ENCODE data around the gene GNAI3.

The GNAI3 gene

DNA sequence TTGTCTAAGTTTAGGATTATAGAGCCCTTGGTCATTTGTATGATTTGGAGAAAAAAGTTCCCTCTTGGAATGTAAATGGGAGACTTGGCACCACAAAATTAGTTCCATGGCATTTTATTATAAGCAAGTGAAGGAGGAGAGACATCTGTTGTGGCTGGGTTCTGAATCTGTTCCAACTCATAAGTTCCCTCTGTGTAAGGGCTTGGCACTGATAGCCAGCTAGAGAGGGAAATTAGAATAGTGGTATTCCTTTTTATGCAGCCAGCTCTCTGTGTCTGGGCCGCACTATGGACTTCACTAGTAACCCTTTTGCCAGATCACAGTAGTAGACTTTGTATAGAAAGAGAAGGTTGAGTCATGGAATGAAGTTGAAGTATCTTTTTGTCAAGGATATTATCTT lies 31.1 kb downstream of the GNAI3 start:
- H3K4me2 ChIP-seq (ENCODE audit: low read length, poor library complexity, severe bottlenecking) = no peak overlapping the region
- no peak overlapping the region for H2AK5ac ChIP-seq (ENCODE audit: low read length, severe bottlenecking)
- peaks cover 14 to 80% of the 10 kb centered on the region in 2 experiments for H3K36me3 ChIP-seq (ENCODE audit: control insufficient read depth in 1 of 2, insufficient read depth in 2 of 2, low read depth in 1 of 2, low read length in 2 of 2)
- H2BK12ac ChIP-seq (ENCODE audit: low read length in 2 of 2) = no peak overlapping the region
- H3K4ac ChIP-seq (ENCODE audit: low read depth in 1 of 2, low read length in 2 of 2) = no peak overlapping the region
- no peak overlapping the region for H2BK5ac ChIP-seq (ENCODE audit: low read depth, low read length, poor library complexity, severe bottlenecking)
- H2AFZ ChIP-seq (ENCODE audit: low read depth, low read length) = no peak overlapping the region
- H3K18ac ChIP-seq (ENCODE audit: low read depth in 1 of 2, low read length in 2 of 2) = no peak overlapping the region
- H4K91ac ChIP-seq (ENCODE audit: low read length) = no peak overlapping the region
- peaks cover 8% of the 10 kb centered on the region for H3K79me1 ChIP-seq (replicated peaks; ENCODE audit: low read length, poor library complexity, severe bottlenecking)
- H3K27me3 ChIP-seq (ENCODE audit: control insufficient read depth in 1 of 2, insufficient read depth in 1 of 2, low read length in 2 of 2) = no peaks in the 10 kb centered on the region
- H3K23ac ChIP-seq (ENCODE audit: low read length in 2 of 2) = no peak overlapping the region
- DNase-seq = no peak
- H3K9me3 ChIP-seq (ENCODE audit: control insufficient read depth, low read length) = no peaks in the 10 kb centered on the region
- H3K4me1 ChIP-seq (ENCODE audit: control insufficient read depth, insufficient read depth, low read depth, low read length) = no peaks in the 10 kb centered on the region
- no peak overlapping the region for H3K9ac ChIP-seq (ENCODE audit: low read length)
- no peak overlapping the region for H4K8ac ChIP-seq (ENCODE audit: low read length)
- H3K14ac ChIP-seq (ENCODE audit: low read length in 2 of 2) = no peak overlapping the region
- H2BK15ac ChIP-seq (ENCODE audit: low read depth, poor library complexity, severe bottlenecking) = no peak overlapping the region
- 85% methylated on average over 1 of the region's 1 CpG for WGBS
- H3K27ac ChIP-seq (ENCODE audit: low read length, poor library complexity, severe bottlenecking) = no peak overlapping the region
- no peak overlapping the region for H2BK120ac ChIP-seq (ENCODE audit: low read depth, low read length)
- H3K4me3 ChIP-seq (ENCODE audit: insufficient read depth in 1 of 2, low read depth in 1 of 2, low read length in 2 of 2) = no peak overlapping the region

DNA sequence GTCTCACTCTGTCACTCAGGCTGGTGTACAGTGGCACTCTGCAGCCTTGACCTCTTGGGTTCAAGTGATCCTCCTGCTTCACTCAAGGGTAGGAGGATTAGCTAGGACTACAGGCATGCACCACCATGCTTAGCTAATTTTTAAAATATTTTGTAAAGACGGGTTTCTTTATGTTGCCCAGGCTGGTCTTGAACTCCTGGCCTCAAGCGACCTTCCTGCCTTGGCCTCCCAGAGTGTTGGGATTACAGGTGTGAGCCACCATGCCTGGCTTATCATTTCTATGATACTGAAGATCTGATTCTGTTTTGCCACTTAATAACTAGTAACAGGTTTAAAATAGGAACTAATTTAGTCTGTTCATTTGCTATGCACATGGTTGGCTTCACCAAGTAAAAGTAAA lies 33.6 kb downstream of the GNAI3 start:
- Histone ChIP-seq H4K8ac (ENCODE audit: low read length) (no peak overlapping the region), H3K4me1 (ENCODE audit: control insufficient read depth, insufficient read depth, low read depth, low read length) (no peaks in the 10 kb centered on the region), H2BK120ac (ENCODE audit: low read depth, low read length) (no peak overlapping the region), H3K27ac (ENCODE audit: low read length, poor library complexity, severe bottlenecking) (no peak overlapping the region), H3K27me3 (ENCODE audit: control insufficient read depth in 1 of 2, insufficient read depth in 1 of 2, low read length in 2 of 2) (no peaks in the 10 kb centered on the region), H3K9ac (ENCODE audit: low read length) (no peak overlapping the region), H2AK5ac (ENCODE audit: low read length, severe bottlenecking) (no peak overlapping the region), H2BK5ac (ENCODE audit: low read depth, low read length, poor library complexity, severe bottlenecking) (no peak overlapping the region), H2AFZ (ENCODE audit: low read depth, low read length) (no peak overlapping the region), H2BK12ac (ENCODE audit: low read length in 2 of 2) (no peak overlapping the region), H3K14ac (ENCODE audit: low read length in 2 of 2) (no peak overlapping the region), H3K23ac (ENCODE audit: low read length in 2 of 2) (no peak overlapping the region), H3K9me3 (ENCODE audit: control insufficient read depth, low read length) (no peaks in the 10 kb centered on the region), H3K4ac (ENCODE audit: low read depth in 1 of 2, low read length in 2 of 2) (no peak overlapping the region), H4K91ac (ENCODE audit: low read length) (no peak overlapping the region), H3K4me3 (ENCODE audit: insufficient read depth in 1 of 2, low read depth in 1 of 2, low read length in 2 of 2) (no peak overlapping the region), H3K18ac (ENCODE audit: low read depth in 1 of 2, low read length in 2 of 2) (no peak overlapping the region), H2BK15ac (ENCODE audit: low read depth, poor library complexity, severe bottlenecking) (no peak overlapping the region), H3K36me3 (ENCODE audit: control insufficient read depth in 1 of 2, insufficient read depth in 2 of 2, low read depth in 1 of 2, low read length in 2 of 2) (peaks cover 14 to 85% of the 10 kb centered on the region in 2 experiments), H3K4me2 (ENCODE audit: low read length, poor library complexity, severe bottlenecking) (no peak overlapping the region), H3K79me1 (replicated peaks; ENCODE audit: low read length, poor library complexity, severe bottlenecking) (peaks cover 13% of the 10 kb centered on the region)
- WGBS = 96% methylated on average over 2 of the region's 2 CpGs
- DNase-seq = no peak

DNA sequence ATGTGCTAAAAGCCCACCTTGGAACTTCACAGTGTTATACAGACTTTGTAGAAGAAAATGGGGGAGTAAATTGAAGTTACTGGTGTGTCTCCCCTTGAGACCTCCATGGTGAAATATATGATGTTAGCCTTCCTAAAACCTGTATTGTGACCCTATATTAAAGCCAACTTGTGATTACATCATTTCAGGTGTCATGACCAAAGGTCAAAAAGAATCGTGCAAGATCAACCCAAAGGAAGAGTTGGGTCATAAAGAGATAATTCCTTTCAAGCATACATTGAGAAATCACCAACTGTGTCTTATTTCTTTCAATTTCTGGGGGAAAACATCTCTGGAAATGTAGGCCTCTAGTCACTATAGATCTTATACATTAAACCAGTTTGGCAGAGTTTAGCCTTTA lies 36.4 kb downstream of the GNAI3 start:
- Histone ChIP-seq H4K8ac (ENCODE audit: low read length) (no peak overlapping the region), H3K79me1 (replicated peaks; ENCODE audit: low read length, poor library complexity, severe bottlenecking) (peaks cover 11% of the 10 kb centered on the region), H3K4me3 (ENCODE audit: insufficient read depth in 1 of 2, low read depth in 1 of 2, low read length in 2 of 2) (no peak overlapping the region), H2BK12ac (ENCODE audit: low read length in 2 of 2) (no peak overlapping the region), H3K4ac (ENCODE audit: low read depth in 1 of 2, low read length in 2 of 2) (no peak overlapping the region), H2BK5ac (ENCODE audit: low read depth, low read length, poor library complexity, severe bottlenecking) (no peak overlapping the region), H2AFZ (ENCODE audit: low read depth, low read length) (no peak overlapping the region), H2BK120ac (ENCODE audit: low read depth, low read length) (no peak overlapping the region), H4K91ac (ENCODE audit: low read length) (no peak overlapping the region), H3K4me1 (ENCODE audit: control insufficient read depth, insufficient read depth, low read depth, low read length) (no peaks in the 10 kb centered on the region), H3K23ac (ENCODE audit: low read length in 2 of 2) (no peak overlapping the region), H3K36me3 (ENCODE audit: control insufficient read depth in 1 of 2, insufficient read depth in 2 of 2, low read depth in 1 of 2, low read length in 2 of 2) (peaks cover 13 to 95% of the 10 kb centered on the region in 2 experiments), H3K14ac (ENCODE audit: low read length in 2 of 2) (no peak overlapping the region), H3K18ac (ENCODE audit: low read depth in 1 of 2, low read length in 2 of 2) (no peak overlapping the region), H2BK15ac (ENCODE audit: low read depth, poor library complexity, severe bottlenecking) (no peak overlapping the region), H3K9ac (ENCODE audit: low read length) (no peak overlapping the region), H3K4me2 (ENCODE audit: low read length, poor library complexity, severe bottlenecking) (no peak overlapping the region), H3K27ac (ENCODE audit: low read length, poor library complexity, severe bottlenecking) (no peak overlapping the region), H2AK5ac (ENCODE audit: low read length, severe bottlenecking) (no peak overlapping the region), H3K9me3 (ENCODE audit: control insufficient read depth, low read length) (no peaks in the 10 kb centered on the region), H3K27me3 (ENCODE audit: control insufficient read depth in 1 of 2, insufficient read depth in 1 of 2, low read length in 2 of 2) (no peaks in the 10 kb centered on the region)
- WGBS = no CpG with 5 or more reads among the region's 1 CpG
- DNase-seq = no peak

DNA sequence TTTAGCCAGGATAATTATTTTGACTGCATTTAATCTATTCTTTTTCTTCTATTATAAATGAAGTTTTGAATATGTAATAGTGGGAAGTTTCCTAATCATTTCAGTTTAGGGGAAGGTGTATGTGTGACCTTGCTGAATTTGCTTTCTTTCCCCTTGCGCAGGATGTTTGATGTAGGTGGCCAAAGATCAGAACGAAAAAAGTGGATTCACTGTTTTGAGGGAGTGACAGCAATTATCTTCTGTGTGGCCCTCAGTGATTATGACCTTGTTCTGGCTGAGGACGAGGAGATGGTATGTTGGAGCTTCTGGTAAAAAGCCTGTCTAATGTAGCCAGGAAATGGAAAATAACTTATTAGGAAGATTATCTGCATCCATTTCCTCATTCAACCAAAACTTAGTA lies 37.6 kb downstream of the GNAI3 start:
- H2BK5ac ChIP-seq (ENCODE audit: low read depth, low read length, poor library complexity, severe bottlenecking) = no peak overlapping the region
- no peak overlapping the region for H2AFZ ChIP-seq (ENCODE audit: low read depth, low read length)
- H2BK12ac ChIP-seq (ENCODE audit: low read length in 2 of 2) = no peak overlapping the region
- H2AK5ac ChIP-seq (ENCODE audit: low read length, severe bottlenecking) = no peak overlapping the region
- H3K4me3 ChIP-seq (ENCODE audit: insufficient read depth in 1 of 2, low read depth in 1 of 2, low read length in 2 of 2) = no peak overlapping the region
- no peak overlapping the region for H4K91ac ChIP-seq (ENCODE audit: low read length)
- H3K18ac ChIP-seq (ENCODE audit: low read depth in 1 of 2, low read length in 2 of 2) = no peak overlapping the region
- H3K14ac ChIP-seq (ENCODE audit: low read length in 2 of 2) = no peak overlapping the region
- peaks cover 16 to 96% of the 10 kb centered on the region in 2 experiments for H3K36me3 ChIP-seq (ENCODE audit: control insufficient read depth in 1 of 2, insufficient read depth in 2 of 2, low read depth in 1 of 2, low read length in 2 of 2)
- H3K27me3 ChIP-seq (ENCODE audit: control insufficient read depth in 1 of 2, insufficient read depth in 1 of 2, low read length in 2 of 2) = no peaks in the 10 kb centered on the region
- no peak overlapping the region for H3K4me2 ChIP-seq (ENCODE audit: low read length, poor library complexity, severe bottlenecking)
- 94% methylated on average over 2 of the region's 3 CpGs for WGBS
- no peaks in the 10 kb centered on the region for H3K9me3 ChIP-seq (ENCODE audit: control insufficient read depth, low read length)
- H4K8ac ChIP-seq (ENCODE audit: low read length) = no peak overlapping the region
- H3K4ac ChIP-seq (ENCODE audit: low read depth in 1 of 2, low read length in 2 of 2) = no peak overlapping the region
- H3K9ac ChIP-seq (ENCODE audit: low read length) = no peak overlapping the region
- H2BK120ac ChIP-seq (ENCODE audit: low read depth, low read length) = no peak overlapping the region
- H2BK15ac ChIP-seq (ENCODE audit: low read depth, poor library complexity, severe bottlenecking) = no peak overlapping the region
- H3K4me1 ChIP-seq (ENCODE audit: control insufficient read depth, insufficient read depth, low read depth, low read length) = no peaks in the 10 kb centered on the region
- H3K23ac ChIP-seq (ENCODE audit: low read length in 2 of 2) = no peak overlapping the region
- peaks cover 11% of the 10 kb centered on the region for H3K79me1 ChIP-seq (replicated peaks; ENCODE audit: low read length, poor library complexity, severe bottlenecking)
- no peak overlapping the region for H3K27ac ChIP-seq (ENCODE audit: low read length, poor library complexity, severe bottlenecking)
- no peak for DNase-seq
